ENCODE data around the gene IRAK1BP1.

- TF ChIP-seq CTCF (optimal IDR thresholded peaks at IDR 0.05 in 1 of 3, IDR thresholded peaks at IDR 0.05 in 1 of 3, conservative IDR thresholded peaks at IDR 0.05 in 1 of 3; ENCODE audit: extremely low read depth in 1 of 3, insufficient read depth in 2 of 3, low read length in 3 of 3): no peak
- no peak for TF ChIP-seq EZH2 (IDR thresholded peaks at IDR 0.05; ENCODE audit: low read length)
Observed at GRCh38 chr6:78831492-78831891, 35.9 kb upstream of the IRAK1BP1 start.
